Coronary artery (tissue), 2 donors: ENCODE measurements around the gene LRIT1.

Experiments used
- DNase-seq: peaks from one replicate; pipeline ENCODE4 v3.0.0-alpha.2; 2017; ENCODE audit warnings: low spot score
- H3K27ac ChIP-seq, 2 donors: fragments of 200-600 bp; sonication (generic); one replicate each; pipeline ENCODE4 v1.5.1; 2016 to 2019
- H3K4me3 ChIP-seq: fragments of 200-600 bp; sonication (generic); 2 replicates; pipeline ENCODE4 v1.5.1; 2016; ENCODE audit warnings: mild to moderate bottlenecking, moderate library complexity
- CTCF ChIP-seq: fragments of 200-600 bp; sonication (generic); IDR thresholded peaks from one replicate; pipeline ENCODE4 v1.5.1; 2019; ENCODE audit warnings: antibody characterized with exemption

The LRIT1 gene

GRCh38 chr10:84212014-84212413, 29.3 kb downstream of the LRIT1 start:
- no peak overlapping the region for H3K4me3 ChIP-seq
- H3K27ac ChIP-seq, result no peak overlapping the region
- no peak for TF ChIP-seq CTCF
- DNase-seq, result no peak

- Histone ChIP-seq H3K27ac (no peak overlapping the region), H3K4me3 (no peak overlapping the region)
- no peak for TF ChIP-seq CTCF
- no peak for DNase-seq
Measured at GRCh38 chr10:84211566-84211965, 29.8 kb downstream of the LRIT1 start.

- no peak for TF ChIP-seq CTCF
- Histone ChIP-seq H3K27ac (no peak overlapping the region), H3K4me3 (no peak overlapping the region)
- DNase-seq, result no peak
Measured at GRCh38 chr10:84208023-84208422, 33.3 kb downstream of the LRIT1 start.

- no peak for DNase-seq
- no peak overlapping the region for H3K4me3 ChIP-seq
- no peak for TF ChIP-seq CTCF
- H3K27ac ChIP-seq, result no peak overlapping the region
Measured at GRCh38 chr10:84205853-84206525, 35.4 kb downstream of the LRIT1 start.

GRCh38 chr10:84205049-84205852, 36.1 kb downstream of the LRIT1 start:
- Histone ChIP-seq H3K4me3 (no peak overlapping the region), H3K27ac (no peak overlapping the region)
- DNase-seq, result no peak
- no peak for TF ChIP-seq CTCF

GRCh38 chr10:84204610-84205009, 36.7 kb downstream of the LRIT1 start:
- TF ChIP-seq CTCF, result no peak
- Histone ChIP-seq H3K27ac (no peak overlapping the region), H3K4me3 (no peak overlapping the region)
- no peak for DNase-seq

- no peak for TF ChIP-seq CTCF
- no peak for DNase-seq
- Histone ChIP-seq H3K27ac (no peak overlapping the region), H3K4me3 (no peak overlapping the region)
Measured at GRCh38 chr10:84204122-84204521, 37.2 kb downstream of the LRIT1 start.
